Heart right ventricle (tissue), 16 donors: ENCODE data around the gene TIE1. TPM values are rescaled to one million over a fixed set of nuclear protein-coding genes. Genes with fewer than 3 reads are reported as not detected.

Source experiments
- ATAC-seq, 8 donors: fragments of 200-7000 bp; cut with Tn5 transposase; one replicate each; pipeline ENCODE4 v1.9.1; 2020; ENCODE audit warnings: mild to moderate bottlenecking in 8 of 8, moderate library complexity in 8 of 8, moderate number of reproducible peaks in 1 of 8
- DNase-seq, 2 donors: peaks; one replicate each; pipeline ENCODE4 v3.0.0-alpha.2; 2020
- H3K27ac ChIP-seq, 10 donors: fragments of 200-600 bp; sonication (generic) in 2 of 10; one replicate each; pipeline versions ENCODE4 v1.5.0 to v1.8.0; 2020 to 2022; ENCODE audit warnings: mild to moderate bottlenecking in 3 of 10
- H3K27me3 ChIP-seq, 7 donors: fragments of 200-600 bp; one replicate each; pipeline ENCODE4 v1.8.0; 2021 to 2022; ENCODE audit warnings: mild to moderate bottlenecking in 2 of 7
- H3K36me3 ChIP-seq, 9 donors: fragments of 200-600 bp; sonication (generic) in 1 of 9; one replicate each; pipeline versions ENCODE4 v1.5.0 to v1.8.0; 2020 to 2022; ENCODE audit warnings: mild to moderate bottlenecking in 2 of 9
- H3K4me1 ChIP-seq, 9 donors: fragments of 200-600 bp; sonication (generic) in 1 of 9; one replicate each; pipeline versions ENCODE4 v1.5.0 to v1.8.0; 2020 to 2022; ENCODE audit warnings: mild to moderate bottlenecking in 4 of 9
- H3K4me3 ChIP-seq, 10 donors: fragments of 200-600 bp; sonication (generic) in 2 of 10; one replicate each; pipeline versions ENCODE4 v1.5.0 to v1.8.0; 2020 to 2022; ENCODE audit warnings: mild to moderate bottlenecking in 7 of 10, moderate library complexity in 2 of 10
- H3K9me3 ChIP-seq, 11 donors: fragments of 200-600 bp in 10 of 11; sonication (generic) in 2 of 11; one replicate each; pipeline versions ENCODE4 v1.5.0 to v1.8.0; 2013 to 2022; ENCODE audit warnings: mild to moderate bottlenecking in 2 of 11, control low read depth in 1 of 11, moderate library complexity in 1 of 11
- whole genome bisulfite sequencing, 2 donors: extraction: QIAGEN DNeasy Blood & Tissue Kit; methylation state at CpG; one replicate each; pipeline ENCODE4 v1.1.7; 2013; ENCODE audit warnings: inconsistent platforms in 1 of 2; 5-methylcytosine and 5-hydroxymethylcytosine counted together
- intact Hi-C, 10 donors: fragments of 100-400 bp; cut with DNase I; formaldehyde crosslinking; loops; one replicate each; pipeline versions ENCODE4 v1.11.1 to v1.14.2; 2022
- polyA plus RNA-seq, 2 donors: library from polyadenylated mRNA; stranded (reverse); fragments of 200-250 nt; gene quantifications; one replicate each; pipeline ENCODE4 v1.2.3, GENCODE V29; 2013
- total RNA-seq, 10 donors: library from RNA; stranded (reverse); fragmentation: NEBNext Ultra II Directional in 3 of 10; extraction: Animal tissue kit (Norgen Biotek cat#: 25700) in 3 of 10; gene quantifications; one replicate each; pipeline versions ENCODE4 v1.2.1 to v1.2.4, GENCODE V29; 2021 to 2023
- TF ChIP-seq, protein P1 (sequence below), 9 donors: fragments of 200-600 bp; sonication (generic) in 2 of 9; IDR thresholded peaks; one replicate each; pipeline versions ENCODE4 v1.5.0 to v1.8.0; 2021 to 2022; ENCODE audit warnings: antibody characterized with exemption in 9 of 9, mild to moderate bottlenecking in 5 of 9, moderate library complexity in 1 of 9
- donor health status: Arrhythmogenic right ventricular cardiomyopathy.
- donor health status: ischemic (EF 13 %, LVEDD 7.1; RV severe dilation, severe dysfunction).
- donor health status: healthy with polysubstance abuse.
- donor health status: DM: no; HTN: yes; CAD: no.
- donor health status: DM: no; HTN: no; CAD: no.
- donor health status: ischemic (EF 25% LVEDD 6.9; RV normal size, moderate dysfunction).
- donor health status: ischemic (EF 25% LVEDD 5.7; RV mildly dilated, moderate dysfunction).
- donor health status: healthy.
- donor health status: DM: yes; HTN: yes; CAD: no.
- donor health status: Ischemic cardiomyopathy.
- donor health status: ischemic (EF 35%, LVEDD 5.7; RV mildly dilated, moderate dysfunction).
- donor health status: nonischemic (EF 11% LVEDD 7.7; RV severe dilation, severe dysfunction).
- donor health status: DM: yes; HTN: yes; CAD: no.
- donor health status: PGD.
- donor health status: ischemic (EF 29% LVEDD 5.4; RV normal size, mild dysfunction).
- donor health status: nonischemic (EF 23%, LVEDD 6.1; RV moderate dilation, normal function).

TIE1 gene
- total and polyA plus RNA-seq, 12 donors = 19.9 to 55.8 (median 32.0) TPM

DNA sequence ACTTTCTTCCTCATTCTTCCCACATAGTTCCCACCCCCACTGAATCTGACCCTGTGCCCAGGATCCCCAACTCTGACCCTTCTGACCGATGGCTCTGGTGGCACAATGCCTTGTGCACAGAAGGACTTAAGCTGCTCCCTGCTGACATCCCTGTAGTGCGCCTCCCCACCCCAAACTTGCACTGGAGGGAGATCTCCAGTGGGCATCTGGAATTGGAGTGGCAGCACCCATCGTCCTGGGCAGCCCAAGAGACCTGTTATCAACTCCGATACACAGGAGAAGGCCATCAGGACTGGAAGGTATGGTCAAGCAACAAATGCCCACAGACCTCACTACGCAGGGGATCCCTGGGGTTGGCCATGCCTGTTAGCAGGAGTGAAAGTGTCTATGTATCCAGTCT lies 45.9 kb downstream of the TIE1 start:
- no peak for DNase-seq
- Histone ChIP-seq H3K9me3 (no peaks in the 10 kb centered on the region), H3K36me3 (no peaks in the 10 kb centered on the region), H3K27me3 (no peaks in the 10 kb centered on the region), H3K27ac (peak overlapping the region in 9 of 10 donors; percentile 80 to 98 (median 89)), H3K4me1 (peaks cover 10 to 66% (median 28%) of the 10 kb centered on the region in 9 donors), H3K4me3 (no peak overlapping the region)
- intact Hi-C loops = loop anchor here in 3 of 10 donors (5.0 kb wide), 3 partner anchors 44 to 109 kb away; partner anchors contain the start of gene TIE1 (in 1 of the 3)
- no peak for ATAC-seq
- TF ChIP-seq, protein P1, sequence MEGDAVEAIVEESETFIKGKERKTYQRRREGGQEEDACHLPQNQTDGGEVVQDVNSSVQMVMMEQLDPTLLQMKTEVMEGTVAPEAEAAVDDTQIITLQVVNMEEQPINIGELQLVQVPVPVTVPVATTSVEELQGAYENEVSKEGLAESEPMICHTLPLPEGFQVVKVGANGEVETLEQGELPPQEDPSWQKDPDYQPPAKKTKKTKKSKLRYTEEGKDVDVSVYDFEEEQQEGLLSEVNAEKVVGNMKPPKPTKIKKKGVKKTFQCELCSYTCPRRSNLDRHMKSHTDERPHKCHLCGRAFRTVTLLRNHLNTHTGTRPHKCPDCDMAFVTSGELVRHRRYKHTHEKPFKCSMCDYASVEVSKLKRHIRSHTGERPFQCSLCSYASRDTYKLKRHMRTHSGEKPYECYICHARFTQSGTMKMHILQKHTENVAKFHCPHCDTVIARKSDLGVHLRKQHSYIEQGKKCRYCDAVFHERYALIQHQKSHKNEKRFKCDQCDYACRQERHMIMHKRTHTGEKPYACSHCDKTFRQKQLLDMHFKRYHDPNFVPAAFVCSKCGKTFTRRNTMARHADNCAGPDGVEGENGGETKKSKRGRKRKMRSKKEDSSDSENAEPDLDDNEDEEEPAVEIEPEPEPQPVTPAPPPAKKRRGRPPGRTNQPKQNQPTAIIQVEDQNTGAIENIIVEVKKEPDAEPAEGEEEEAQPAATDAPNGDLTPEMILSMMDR (IDR thresholded peaks at IDR 0.05) = no peak
- 79 to 82% methylated on average over 5 of the region's 5 CpGs for WGBS, 2 donors

DNA sequence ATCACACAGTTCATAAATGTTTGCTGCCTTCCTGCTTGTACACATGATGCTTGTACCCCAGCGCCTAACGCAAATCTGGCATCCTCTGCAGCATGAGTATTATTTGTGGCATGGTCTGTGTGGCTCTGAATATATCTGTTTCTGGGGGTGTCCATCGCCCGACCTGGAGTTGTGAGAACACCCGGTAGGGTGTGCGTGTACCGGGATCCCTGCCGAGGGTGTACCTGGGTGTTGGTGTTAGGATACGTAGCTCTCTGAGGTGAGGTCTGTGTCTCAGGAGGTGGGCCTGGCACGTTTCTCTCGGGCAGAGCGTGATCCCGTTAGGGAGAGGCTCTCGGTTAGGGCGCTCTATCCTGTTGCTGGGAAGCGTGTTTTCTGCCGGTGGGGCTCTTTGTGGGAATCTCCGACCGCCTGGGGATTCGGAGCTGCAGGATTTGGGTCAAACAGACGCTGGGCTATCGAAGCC lies 47.6 kb downstream of the TIE1 start:
- no peaks in the 10 kb centered on the region for H3K9me3 ChIP-seq
- WGBS, 2 donors = 13 to 19% methylated on average over 22 of the region's 22 CpGs
- DNase-seq (no peak), ATAC-seq (peak; percentile 2 to 17 (median 6))
- H3K27ac ChIP-seq = peak overlapping the region; percentile 85 to 98 (median 91)
- H3K27me3 ChIP-seq = no peaks in the 10 kb centered on the region
- H3K36me3 ChIP-seq = no peaks in the 10 kb centered on the region
- TF ChIP-seq, protein P1 (IDR thresholded peaks at IDR 0.05) = no peak
- intact Hi-C loops = loop anchor here in 3 of 10 donors (5.0 kb wide), 3 partner anchors 46 to 111 kb away; partner anchors contain the start of gene TIE1 (in 1 of the 3)
- peak overlapping the region; percentile 8 to 67 (median 59) for H3K4me3 ChIP-seq
- peaks cover 10 to 63% (median 26%) of the 10 kb centered on the region in 9 donors for H3K4me1 ChIP-seq

DNA sequence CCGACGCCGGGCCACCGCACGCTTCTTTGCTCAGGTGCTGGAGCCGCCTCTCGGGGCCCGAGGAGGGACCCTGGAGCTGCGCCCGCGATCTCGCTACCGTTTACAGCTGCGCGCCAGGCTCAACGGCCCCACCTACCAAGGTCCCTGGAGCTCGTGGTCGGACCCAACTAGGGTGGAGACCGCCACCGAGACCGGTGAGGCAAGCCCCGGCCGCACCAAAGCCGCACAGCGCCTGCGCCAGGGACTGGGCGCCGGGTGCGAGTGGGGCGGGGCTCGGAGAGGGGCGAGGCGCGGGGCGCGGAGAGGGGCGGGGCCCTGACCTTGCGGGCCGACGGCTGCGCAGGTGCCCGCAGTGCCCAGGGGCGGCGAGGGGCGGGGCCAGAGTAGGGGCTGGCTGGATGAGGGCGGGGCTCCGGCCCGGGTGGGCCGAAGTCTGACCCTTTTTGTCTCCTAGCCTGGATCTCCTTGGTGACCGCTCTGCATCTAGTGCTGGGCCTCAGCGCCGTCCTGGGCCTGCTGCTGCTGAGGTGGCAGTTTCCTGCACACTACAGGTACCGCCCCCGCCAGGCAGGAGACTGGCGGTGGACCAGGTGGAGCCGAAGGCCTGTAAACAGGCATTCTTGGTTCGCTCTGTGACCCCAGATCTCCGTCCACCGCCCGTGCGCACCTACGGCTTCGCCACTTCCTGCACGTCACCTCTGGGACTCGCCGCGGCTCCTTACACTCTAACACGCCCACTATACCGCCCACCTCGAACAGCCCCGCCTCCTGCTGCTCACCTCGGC lies 48.2 kb downstream of the TIE1 start:
- Histone ChIP-seq H3K4me3 (peak overlapping the region; percentile 8 to 67 (median 59)), H3K9me3 (no peaks in the 10 kb centered on the region), H3K4me1 (peaks cover 4 to 57% (median 22%) of the 10 kb centered on the region in 9 donors), H3K27ac (peak overlapping the region; percentile 85 to 98 (median 91)), H3K36me3 (no peaks in the 10 kb centered on the region), H3K27me3 (no peaks in the 10 kb centered on the region)
- ATAC-seq (peak; percentile 84 to 95 (median 90)), DNase-seq (peak; percentile 87)
- TF ChIP-seq, protein P1 (IDR thresholded peaks at IDR 0.05) = peak in 1 of 9 donors; percentile 11
- intact Hi-C loops = loop anchor here in 3 of 10 donors (5.0 kb wide), 3 partner anchors 47 to 112 kb away; partner anchors contain the start of gene TIE1 (in 1 of the 3)
- 1 to 5% methylated on average over 71 to 72 of the region's 72 CpGs for WGBS, 2 donors

DNA sequence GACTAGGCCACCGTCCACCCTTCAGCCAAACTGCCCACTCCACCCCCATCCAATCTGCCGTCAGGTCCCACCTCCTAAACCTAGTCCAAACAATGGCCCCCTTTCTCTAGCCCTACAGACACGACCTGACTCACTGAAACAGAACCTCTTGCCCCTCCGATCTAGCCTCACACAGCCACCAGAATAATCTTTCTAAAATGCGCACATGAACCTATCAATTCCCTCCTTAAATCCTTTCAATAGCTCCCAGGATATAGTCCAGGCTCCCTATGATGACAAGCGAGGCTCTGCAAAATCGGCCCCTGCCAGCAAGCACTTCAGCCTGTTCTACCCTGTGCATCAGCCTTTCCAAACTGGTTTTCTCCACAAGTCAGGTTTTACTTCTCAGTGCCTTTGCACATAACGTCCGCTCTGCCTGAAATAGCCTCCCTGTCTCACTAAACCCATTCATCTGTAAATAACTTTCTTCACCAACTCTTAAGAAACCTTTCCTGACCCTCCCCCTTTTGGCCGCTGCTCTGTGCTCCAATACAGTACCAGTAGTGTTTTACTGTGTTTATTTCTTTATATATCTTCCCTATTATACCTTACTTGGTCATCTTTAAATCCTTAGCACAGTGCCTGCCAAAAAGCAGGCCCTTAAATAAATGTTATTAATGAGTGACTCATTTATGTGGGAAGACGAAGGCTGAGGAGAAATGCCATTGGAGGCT lies 49.0 kb downstream of the TIE1 start:
- Histone ChIP-seq H3K9me3 (no peaks in the 10 kb centered on the region), H3K27me3 (no peaks in the 10 kb centered on the region), H3K4me3 (peak overlapping the region; percentile 8 to 67 (median 59)), H3K4me1 (peaks cover 1 to 49% (median 17%) of the 10 kb centered on the region in 9 donors), H3K27ac (peak overlapping the region; percentile 85 to 98 (median 91)), H3K36me3 (no peaks in the 10 kb centered on the region)
- intact Hi-C loops = loop anchor here in 3 of 10 donors (5.0 kb wide), 3 partner anchors 47 to 112 kb away; partner anchors contain the start of gene TIE1 (in 1 of the 3)
- DNase-seq (peak; percentile 41 to 42), ATAC-seq (peak in 7 of 8 donors; percentile 24 to 72 (median 46))
- TF ChIP-seq, protein P1 (IDR thresholded peaks at IDR 0.05) = no peak
- 35 to 46% methylated on average over 11 of the region's 11 CpGs for WGBS, 2 donors
